NCI-H1092 treated with DMSO at 0.1 percent for 48 hours (cell line): ENCODE results near the gene HAAO.
"Not testable (repeated sequence)": the region's sequence is repeated elsewhere in the genome, so short reads cannot be mapped to it uniquely, and the experiment has no call there.

Source experiments
- DNase-seq: peaks from one replicate; lab custom pipeline; 2025; lab: John Stamatoyannopoulos, UW

The HAAO gene

DNA sequence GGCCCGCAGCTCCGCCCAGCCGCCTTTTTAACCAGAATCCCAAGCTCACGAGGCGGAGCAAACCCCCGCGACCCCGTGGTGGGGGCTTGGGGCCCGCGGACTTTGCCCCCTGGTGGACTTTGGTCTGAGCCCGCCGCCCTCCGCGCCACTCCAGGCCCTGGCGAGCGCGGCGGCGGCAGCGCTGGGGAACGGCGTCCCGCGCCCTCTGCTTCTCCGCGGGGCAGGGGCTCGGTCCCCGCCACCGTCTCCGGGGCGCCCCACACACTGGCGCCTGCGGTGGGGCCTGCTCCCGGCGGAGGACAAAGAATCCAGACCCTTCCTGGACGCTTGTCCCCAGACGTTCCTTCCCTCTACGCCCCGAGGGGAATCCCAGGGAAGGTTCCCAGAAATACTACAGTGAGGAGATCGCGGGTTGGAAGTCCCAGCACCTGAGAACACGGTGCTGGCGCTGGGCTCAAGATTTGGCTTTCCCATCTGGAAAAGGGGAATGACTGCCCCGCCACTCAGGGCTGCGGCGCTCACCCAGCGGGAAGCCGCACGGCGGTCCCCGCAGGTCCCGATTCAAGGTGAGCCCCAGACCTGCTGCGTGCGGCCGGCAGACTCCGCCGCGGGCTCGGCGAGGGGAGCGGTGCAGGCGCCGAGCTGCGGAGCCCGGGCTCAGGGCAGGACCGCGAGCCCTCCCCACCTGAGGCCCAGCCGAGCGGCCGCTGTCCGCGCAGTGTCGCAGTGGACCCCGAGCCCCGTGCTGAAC lies at the start of gene HAAO:
TSS of gene HAAO (minus strand) at position 1 of the 751 bp plus-strand sequence. CDS start 47 bp downstream, outside the sequence.
- DNase-seq = no peak

GRCh38 chr2:42841344-42841743 lies 49.0 kb upstream of the HAAO start:
- DNase-seq = no peak

- DNase-seq = no peak
Measured at GRCh38 chr2:42840760-42841159, 48.4 kb upstream of the HAAO start.

- no peak for DNase-seq
Measured at GRCh38 chr2:42839809-42840501, 47.6 kb upstream of the HAAO start.

DNA sequence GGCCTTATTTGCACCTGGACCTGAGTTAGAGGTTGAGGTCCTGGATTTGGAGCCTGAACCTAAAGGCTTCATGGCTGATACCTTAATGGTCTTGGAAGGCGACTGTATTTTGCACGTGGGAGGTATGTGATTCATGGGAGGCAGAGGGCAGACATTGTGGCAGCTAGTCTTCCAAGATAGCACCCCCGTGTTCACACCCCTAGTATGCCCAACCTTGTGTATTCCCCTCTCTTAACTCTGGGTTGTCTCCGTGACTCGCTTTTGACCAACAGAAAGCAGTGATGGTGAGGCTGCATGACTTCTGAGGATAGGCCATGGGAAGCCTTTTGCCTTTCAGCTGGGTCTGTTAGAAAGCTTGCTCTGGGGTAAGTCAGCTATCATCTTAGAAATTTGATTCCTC lies 45.8 kb upstream of the HAAO start:
- DNase-seq = no peak

DNA sequence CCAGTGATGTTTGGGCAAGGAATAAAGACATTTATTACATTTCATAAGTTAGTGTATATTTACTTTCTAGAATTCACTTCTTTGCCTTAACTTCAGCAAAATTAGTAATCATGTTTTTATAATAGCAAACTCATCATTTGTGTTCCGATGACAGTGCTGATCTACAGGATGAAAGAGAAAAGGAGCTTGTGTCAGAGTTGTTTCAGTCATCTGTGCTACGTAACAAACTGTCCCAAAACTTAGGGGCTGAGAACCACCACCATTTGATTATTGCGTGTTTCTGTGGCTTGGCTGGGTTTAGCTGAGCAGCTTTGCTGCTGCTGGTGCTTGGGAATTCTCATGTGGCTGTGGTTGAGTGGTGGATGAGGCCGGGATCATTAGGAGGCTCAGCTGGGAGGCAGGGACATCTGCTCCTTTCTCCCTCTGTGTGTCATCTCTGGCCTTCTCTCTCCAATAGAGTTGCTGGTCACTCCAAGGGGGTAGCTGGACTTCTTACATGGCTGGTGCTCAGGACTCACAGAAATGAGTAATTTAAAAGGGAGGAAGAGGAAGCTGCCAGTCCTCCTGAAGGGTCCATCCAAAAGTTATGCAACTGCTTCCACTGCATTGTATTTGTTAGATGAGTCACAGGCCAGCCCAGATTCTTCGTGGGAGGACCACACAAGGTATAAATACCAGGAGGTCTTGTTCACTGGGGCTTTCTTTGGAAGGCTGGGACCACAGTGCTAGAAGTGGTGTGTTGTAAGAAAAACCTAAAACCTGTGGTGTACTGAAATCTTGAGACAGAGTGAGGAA lies 43.4 kb upstream of the HAAO start:
- no peak for DNase-seq

DNA sequence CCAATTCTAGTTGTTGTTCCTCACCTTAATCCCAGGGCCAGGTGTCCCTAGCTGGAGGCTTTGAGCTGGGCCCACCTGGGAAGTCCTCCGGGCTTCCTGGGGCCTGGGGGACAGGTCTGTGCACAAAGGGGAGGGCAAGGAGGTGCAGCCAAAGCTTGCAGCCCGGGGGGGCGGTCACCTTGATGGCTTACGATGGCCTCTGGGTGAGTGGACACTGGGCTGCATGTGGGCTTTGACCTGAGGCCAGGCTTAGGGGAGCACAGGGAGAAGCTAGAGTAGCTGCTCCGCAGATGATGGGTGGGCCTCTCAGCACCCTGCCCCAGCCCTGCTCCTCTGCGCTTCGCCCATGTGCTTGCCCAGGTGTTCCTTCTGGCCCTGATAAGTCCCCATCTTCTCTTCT lies 41.8 kb upstream of the HAAO start:
- no peak for DNase-seq

- DNase-seq = no peak
Measured at GRCh38 chr2:42832289-42832634, 39.9 kb upstream of the HAAO start.

GRCh38 chr2:42831575-42832288 lies 39.3 kb upstream of the HAAO start:
- not testable (repeated sequence) for DNase-seq

DNA sequence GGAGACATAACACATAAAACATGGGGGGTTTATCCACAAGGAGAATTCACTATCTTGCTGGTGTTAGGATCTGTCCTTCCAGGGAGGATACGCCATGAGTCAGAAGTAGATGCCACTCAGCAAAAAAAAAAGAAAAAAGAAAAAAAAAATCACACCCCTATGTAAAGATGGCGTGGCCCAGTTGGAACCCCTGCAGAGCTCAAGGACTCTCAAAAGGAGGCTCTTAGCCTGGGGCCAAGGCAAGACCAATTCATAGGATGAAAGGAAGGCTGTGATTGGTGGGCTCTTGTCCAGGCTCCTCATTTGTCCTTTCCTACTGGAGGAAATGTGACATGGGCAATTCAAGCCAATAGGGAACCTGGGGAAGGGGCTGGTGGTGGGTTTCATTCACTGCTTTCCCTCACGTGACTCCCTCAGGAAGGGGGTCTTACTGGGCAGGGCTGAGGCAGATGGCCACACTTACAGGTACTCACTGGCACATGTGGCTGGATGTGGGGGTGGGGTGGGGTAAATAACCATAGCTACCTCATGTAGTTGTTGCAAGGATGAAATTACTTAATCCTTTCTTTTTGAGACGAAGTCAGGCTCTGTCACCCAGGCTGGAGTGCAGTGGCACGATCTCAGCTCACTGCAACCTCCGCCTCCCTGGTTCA lies 38.7 kb upstream of the HAAO start:
- peak; percentile 7 for DNase-seq

GRCh38 chr2:42829671-42830440 lies 37.5 kb upstream of the HAAO start:
- DNase-seq = no peak

DNA sequence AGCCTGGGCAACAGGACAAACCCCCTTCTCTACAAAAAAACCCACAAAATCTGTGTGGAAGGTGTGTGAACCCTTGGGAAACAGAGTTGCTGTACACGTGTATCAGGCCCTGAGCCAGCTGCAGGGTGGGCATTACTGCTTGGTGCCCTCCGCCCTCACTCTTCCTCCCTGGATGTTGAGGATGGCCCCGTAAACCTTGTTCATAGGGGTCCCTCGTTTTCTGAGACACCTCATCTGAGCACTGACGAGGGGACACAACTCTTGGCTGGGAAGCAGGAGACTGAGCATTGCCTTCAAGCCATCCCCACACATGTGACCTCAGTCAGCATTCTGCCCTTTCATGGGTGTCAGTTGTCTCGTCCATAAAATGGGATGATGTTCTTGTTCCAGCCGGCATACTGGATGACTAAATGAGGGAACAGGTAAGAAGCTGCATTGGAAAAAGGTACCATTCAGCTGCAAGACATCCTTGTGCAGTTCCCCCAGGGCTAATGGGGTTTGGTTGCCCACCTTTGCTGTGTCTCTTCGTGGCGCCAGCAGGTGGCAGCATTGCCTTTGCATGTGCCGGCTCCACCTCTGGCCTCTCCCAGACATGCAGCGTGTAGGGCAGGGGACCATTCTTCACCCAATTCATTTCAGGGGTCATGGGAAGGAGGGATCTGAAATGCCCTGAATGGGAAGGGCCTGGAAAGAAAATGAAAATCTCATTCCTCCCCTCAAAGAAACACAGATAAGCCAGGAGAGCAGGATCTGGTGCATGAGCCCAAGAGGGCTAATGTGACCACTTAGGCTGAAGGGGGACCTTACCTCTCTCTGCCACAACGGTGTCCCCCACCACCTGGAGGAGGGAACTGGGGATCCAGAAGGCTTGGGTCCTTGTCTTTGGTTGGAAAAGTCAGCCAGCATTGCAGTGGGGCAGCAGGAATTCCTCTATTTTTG lies 36.4 kb upstream of the HAAO start:
- DNase-seq = peak; percentile 36

DNA sequence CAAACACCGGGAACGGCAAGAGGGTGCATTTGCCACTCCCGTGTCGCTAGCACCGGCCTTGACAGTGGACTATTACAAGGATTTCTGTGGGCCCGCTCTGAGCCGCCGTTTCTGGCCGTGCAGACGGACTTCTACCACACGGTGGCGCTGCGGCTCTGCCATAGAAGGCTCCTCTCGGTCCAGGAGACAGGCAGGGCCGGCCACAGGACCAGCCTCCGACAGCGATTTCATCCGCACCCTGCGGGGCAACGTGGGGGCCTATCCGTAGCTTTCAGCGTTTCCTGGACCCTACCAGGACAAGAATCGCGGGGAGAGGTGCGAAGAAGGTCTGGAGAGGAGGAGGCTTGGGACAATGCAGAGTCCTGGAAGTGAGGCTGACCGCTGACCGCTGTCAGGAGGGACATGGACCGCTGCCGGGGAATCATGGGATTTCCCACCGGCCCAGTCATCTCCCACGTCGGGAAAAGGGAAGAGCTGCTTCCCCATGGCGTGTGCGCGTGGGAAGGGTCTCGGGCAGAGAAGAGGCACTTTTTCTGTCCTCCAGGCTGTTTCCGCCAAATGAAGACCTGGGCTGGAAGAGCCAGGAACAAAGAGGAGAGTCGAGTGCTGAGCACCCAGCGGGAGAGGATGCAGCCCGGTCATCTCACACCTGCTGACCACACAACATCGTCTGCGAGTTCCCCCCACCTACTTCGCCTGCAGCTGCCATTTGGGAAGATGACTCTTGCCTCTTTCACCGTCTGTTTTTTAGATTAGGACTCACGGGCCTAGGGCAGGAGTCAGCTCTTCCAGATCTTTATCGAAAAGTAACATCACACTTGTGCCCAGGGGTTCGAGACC lies 35.5 kb upstream of the HAAO start:
- DNase-seq = peak; percentile 56

- no peak for DNase-seq
Measured at GRCh38 chr2:42826231-42826630, 33.8 kb upstream of the HAAO start.

DNA sequence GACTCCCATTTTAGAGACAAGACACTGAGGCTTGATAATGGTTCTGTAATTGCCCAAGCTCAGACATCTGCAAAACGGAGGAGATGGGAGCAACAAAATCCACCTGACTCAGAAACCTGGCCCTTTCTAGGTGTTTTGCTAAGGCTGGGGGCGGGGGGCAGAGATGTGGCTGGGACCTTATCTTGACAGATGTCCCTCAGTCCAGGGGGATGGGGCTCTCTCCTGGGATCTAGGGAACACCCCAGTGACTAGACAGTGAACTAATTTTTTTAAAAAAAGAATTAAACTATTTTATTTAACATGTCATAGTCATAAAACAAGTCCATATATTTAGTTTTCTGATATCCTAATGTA lies 32.0 kb upstream of the HAAO start:
- no peak for DNase-seq

- DNase-seq = no peak
Measured at GRCh38 chr2:42823744-42824453, 31.5 kb upstream of the HAAO start.

- no peak for DNase-seq
Measured at GRCh38 chr2:42819160-42819559, 26.8 kb upstream of the HAAO start.

DNA sequence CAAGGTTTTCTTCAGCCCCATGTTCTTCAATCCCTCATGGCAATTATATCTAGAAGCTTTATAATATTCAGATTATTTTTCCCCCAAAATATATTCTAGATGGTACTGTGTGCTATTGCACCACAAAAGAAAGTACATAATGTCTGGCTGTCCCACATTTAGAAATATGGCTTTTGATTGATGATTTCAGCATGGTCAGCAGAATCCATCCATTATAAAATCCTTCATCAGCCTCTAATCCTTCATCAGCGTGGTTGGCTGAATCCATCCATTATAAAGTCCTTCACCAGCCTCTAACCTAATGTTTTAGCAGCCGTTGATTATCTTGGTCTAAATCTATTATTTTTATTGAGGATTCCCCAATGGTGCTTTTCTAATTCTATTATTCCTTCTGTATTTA lies 23.3 kb upstream of the HAAO start:
- no peak for DNase-seq
